ENCODE measurements around the gene AIDA.

Gene AIDA

DNA sequence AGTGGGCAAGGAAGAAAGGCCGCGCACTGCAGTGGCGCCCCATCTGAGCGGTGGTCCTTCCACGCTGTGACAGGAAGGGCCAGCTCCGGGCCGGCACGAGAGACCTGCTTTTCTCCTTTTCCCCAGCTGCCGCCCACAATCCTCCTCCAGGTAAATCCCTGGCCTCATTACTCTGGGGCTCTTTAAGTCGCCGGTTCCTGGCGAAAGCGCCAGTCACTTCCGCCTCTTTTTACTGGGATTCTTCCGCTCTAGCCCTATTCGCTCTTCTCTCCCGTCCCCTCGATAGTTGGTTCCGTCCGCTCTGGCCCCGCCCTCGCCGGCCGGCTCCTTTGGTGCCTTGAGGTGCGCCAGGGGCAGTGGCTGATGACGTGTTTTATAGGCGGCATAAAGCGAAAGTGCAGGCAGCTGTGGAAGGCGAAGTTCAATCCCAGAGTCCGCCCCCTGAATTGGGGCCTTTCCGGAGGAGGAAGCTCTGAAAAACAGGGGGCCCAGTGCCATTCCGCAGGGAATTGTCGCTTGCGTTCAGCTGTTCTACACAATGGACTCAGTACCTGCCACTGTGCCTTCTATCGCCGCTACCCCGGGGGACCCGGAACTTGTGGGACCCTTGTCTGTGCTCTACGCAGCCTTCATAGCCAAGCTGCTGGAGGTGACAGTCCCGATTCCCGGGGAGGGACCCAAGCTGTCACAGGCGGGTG, 68.2 kb downstream of the AIDA start:
- peak; percentile 99 for DNase-seq (ENCODE audit: low spot score)
- peak overlapping the region; percentile 76 for H3K4me3 ChIP-seq
- TF ChIP-seq, protein P1, sequence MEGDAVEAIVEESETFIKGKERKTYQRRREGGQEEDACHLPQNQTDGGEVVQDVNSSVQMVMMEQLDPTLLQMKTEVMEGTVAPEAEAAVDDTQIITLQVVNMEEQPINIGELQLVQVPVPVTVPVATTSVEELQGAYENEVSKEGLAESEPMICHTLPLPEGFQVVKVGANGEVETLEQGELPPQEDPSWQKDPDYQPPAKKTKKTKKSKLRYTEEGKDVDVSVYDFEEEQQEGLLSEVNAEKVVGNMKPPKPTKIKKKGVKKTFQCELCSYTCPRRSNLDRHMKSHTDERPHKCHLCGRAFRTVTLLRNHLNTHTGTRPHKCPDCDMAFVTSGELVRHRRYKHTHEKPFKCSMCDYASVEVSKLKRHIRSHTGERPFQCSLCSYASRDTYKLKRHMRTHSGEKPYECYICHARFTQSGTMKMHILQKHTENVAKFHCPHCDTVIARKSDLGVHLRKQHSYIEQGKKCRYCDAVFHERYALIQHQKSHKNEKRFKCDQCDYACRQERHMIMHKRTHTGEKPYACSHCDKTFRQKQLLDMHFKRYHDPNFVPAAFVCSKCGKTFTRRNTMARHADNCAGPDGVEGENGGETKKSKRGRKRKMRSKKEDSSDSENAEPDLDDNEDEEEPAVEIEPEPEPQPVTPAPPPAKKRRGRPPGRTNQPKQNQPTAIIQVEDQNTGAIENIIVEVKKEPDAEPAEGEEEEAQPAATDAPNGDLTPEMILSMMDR (IDR thresholded peaks at IDR 0.05), result no peak
- H3K27ac ChIP-seq, result peak overlapping the region; percentile 84 to 98

GRCh38 chr1:222643606-222643937, 68.7 kb downstream of the AIDA start:
- no peak for DNase-seq (ENCODE audit: low spot score)
- TF ChIP-seq, protein P1 (IDR thresholded peaks at IDR 0.05), result no peak
- H3K4me3 ChIP-seq, result peak overlapping the region; percentile 76
- peak overlapping the region; percentile 84 to 98 for H3K27ac ChIP-seq

DNA sequence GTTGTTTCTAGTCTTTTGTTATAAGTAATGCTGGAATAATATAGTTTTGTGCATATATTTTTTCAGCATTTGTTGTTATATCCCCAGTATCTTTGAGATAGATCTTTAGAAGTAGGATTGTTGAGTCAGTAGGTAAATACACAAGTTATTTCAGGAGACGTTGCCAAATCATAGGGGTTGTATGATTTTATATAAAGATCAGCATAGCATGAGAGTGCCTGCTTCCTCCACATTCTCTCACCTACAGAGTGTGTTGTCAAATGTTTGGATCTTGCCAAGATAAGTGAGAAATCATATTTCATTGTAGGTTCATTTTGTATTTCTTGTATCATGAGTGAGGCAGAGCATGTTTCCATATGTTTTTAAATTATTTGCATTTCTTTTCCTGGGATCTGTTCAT, 69.8 kb downstream of the AIDA start:
- no peak overlapping the region for H3K4me3 ChIP-seq
- H3K27ac ChIP-seq, result no peak overlapping the region
- TF ChIP-seq, protein P1 (IDR thresholded peaks at IDR 0.05), result no peak
- DNase-seq (ENCODE audit: low spot score), result no peak

- DNase-seq (ENCODE audit: low spot score), result no peak
- no peak overlapping the region for H3K4me3 ChIP-seq
- H3K27ac ChIP-seq, result no peak overlapping the region
- TF ChIP-seq, protein P1 (IDR thresholded peaks at IDR 0.05), result no peak
These were observed 70.9 kb downstream of the AIDA start for GRCh38 chr1:222641269-222641948.

DNA sequence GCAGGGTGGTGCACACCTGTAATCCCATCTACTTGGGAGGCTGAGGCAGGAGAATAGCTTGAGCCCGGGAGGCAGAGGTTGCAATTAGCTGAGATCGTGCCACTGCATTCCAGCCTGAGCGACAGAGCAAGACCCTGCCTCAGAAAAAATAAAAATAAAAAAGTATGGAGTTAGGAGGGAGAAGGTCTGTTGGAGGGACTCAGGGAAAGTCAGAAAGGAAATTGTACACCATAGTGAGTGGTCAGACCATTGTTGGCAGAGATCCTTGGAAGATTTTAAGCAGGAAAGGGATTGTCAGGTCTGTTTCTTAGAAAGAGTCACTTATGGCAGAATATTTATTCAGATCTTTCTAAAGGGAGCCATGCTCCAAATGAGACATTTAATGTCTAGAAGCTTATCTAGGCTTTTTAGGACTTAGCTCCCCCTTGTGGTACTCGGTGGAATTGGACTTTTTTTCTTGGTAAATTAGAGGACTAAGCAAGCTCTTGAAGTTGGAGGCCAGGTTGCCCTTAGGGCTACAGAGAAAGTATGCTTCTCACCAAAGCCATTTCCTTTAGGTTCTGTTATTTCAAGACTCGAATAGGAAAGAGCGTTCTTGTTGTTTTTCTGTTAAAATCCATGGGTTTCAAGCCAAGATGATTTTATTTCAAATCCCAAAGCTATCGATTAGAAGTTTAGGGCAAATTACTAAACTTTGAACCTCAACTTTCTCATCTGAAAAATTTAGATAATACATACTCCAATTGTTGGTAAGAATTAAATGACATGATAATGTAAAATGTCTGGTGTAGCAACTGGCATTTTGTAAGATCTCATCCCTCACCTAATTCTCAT, 77.9 kb downstream of the AIDA start:
- no peak for DNase-seq (ENCODE audit: low spot score)
- TF ChIP-seq, protein P1 (IDR thresholded peaks at IDR 0.05), result peak; percentile 86
- Histone ChIP-seq H3K4me3 (no peak overlapping the region), H3K27ac (peak overlapping the region in 1 of 2 donors; percentile 2)

- DNase-seq (ENCODE audit: low spot score), result no peak
- Histone ChIP-seq H3K27ac (no peak overlapping the region), H3K4me3 (no peak overlapping the region)
- TF ChIP-seq, protein P1 (IDR thresholded peaks at IDR 0.05), result no peak
These were observed 79.5 kb downstream of the AIDA start for GRCh38 chr1:222632749-222633148.

All from coronary artery (tissue), 2 donors.